Activated CD4-positive, alpha-beta T cell treated with anti-CD3 and anti-CD28 coated beads for 36 hours (primary cell): ENCODE data around the gene BLTP1. TPM values are rescaled to one million over a fixed set of nuclear protein-coding genes. Genes with fewer than 3 reads are reported as not detected.

ENCODE experiments used
- ATAC-seq: fragments of 200-7000 bp; cut with Tn5 transposase; one replicate; pipeline ENCODE4 v1.10.0; 2021; ENCODE audit warnings: mild to moderate bottlenecking, moderate library complexity
- CTCF ChIA-PET: fragments of 350-600 bp; sonication (Branson Sonifier 250); formaldehyde crosslinking; loops from one replicate; lab custom pipeline; 2021; ENCODE audit warnings: antibody characterized with exemption; lab: Charles Lee
- POLR2A ChIA-PET: fragments of 350-600 bp; sonication (Branson Sonifier 250); formaldehyde crosslinking; loops from one replicate; lab custom pipeline; 2021; ENCODE audit warnings: antibody characterized with exemption, inconsistent platforms; lab: Charles Lee
- DNase-seq: peaks from one replicate; pipeline ENCODE4 v3.0.0-alpha.2; 2020
- H3K27ac Mint-ChIP-seq: one replicate; pipeline ENCODE4 v1.8.0; 2021; ENCODE audit warnings: mixed read lengths
- H3K27me3 Mint-ChIP-seq: one replicate; pipeline ENCODE4 v1.8.0; 2021; ENCODE audit warnings: mixed read lengths
- H3K36me3 Mint-ChIP-seq: one replicate; pipeline ENCODE4 v1.8.0; 2021; ENCODE audit warnings: low read depth, mixed read lengths
- H3K4me1 Mint-ChIP-seq: one replicate; pipeline ENCODE4 v1.8.0; 2021; ENCODE audit warnings: mixed read lengths
- H3K4me3 Mint-ChIP-seq: one replicate; pipeline ENCODE4 v1.8.0; 2021; ENCODE audit warnings: mild to moderate bottlenecking, moderate library complexity, mixed read lengths
- H3K9me3 Mint-ChIP-seq: one replicate; pipeline ENCODE4 v1.8.0; 2021; ENCODE audit warnings: low read depth, mixed read lengths
- intact Hi-C, 2 experiments: fragments of 100-400 bp; cut with DNase I in 1 of 2; cut with micrococcal nuclease in 1 of 2; formaldehyde crosslinking; loops; one replicate each; pipeline versions ENCODE4 v1.14.2 to v1.15.1; 2022 to 2024; cut with DNase I, micrococcal nuclease
- total RNA-seq, 2 experiments: library from RNA; stranded (reverse); gene quantifications; one replicate each; pipeline ENCODE4 v1.2.3, GENCODE V29; 2021

The BLTP1 gene
- total RNA-seq, 2 experiments from 2014 or later, result 16.5 to 20.1 TPM

DNA sequence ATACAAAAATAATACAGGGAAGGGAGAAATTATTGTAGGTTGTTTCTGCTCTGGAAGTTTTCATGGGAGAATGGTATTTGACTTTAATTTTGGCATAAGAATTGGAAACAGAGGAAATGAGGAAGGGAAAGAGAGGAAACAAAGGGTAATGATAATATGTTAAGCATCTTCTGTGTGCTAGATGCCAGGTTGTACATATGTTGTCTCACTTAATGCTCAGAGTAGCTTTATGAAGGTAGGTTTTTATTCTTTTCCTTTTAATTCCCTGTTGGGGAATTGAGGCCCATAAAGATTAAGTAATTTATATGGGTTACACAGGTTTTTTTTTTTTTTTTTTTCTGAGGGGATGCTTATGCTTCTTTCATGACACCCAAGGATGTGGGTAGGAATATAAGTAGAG, 19.2 kb downstream of the BLTP1 start:
- Mint-ChIP-seq H3K4me1 (peaks cover 25% of the 10 kb centered on the region), H3K27me3 (no peaks in the 10 kb centered on the region), H3K4me3 (no peak overlapping the region), H3K36me3 (peaks cover 3% of the 10 kb centered on the region), H3K9me3 (no peaks in the 10 kb centered on the region), H3K27ac (no peak overlapping the region)
- intact Hi-C loops, result no loop called here
- DNase-seq (no peak), ATAC-seq (no peak)
- CTCF ChIA-PET, result no interaction called here
- POLR2A ChIA-PET, result interaction anchor here (0.5 kb wide), 1 partner anchor 29 kb away, joined by 3 read pairs; no protein-coding TSS in a partner anchor

DNA sequence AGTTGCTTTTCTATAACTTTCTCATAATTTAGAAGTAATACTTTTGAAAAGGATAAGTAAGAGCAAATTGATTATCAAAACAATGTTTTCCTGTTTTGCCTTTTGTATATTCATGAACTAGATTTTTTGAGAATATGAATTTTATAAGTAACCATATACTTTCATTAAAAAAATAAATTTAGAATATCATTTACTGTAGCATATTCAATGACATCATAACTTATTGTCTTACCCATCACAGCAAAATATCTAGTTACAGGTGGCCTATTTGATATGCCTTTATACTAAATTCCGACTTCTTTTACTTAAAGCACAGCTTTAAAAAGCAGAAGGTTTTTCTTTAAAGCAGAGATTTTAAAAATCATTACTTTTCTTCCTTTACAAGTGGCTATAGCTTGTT, 20.1 kb downstream of the BLTP1 start:
- POLR2A ChIA-PET, result no interaction called here
- Mint-ChIP-seq H3K4me3 (no peak overlapping the region), H3K9me3 (no peaks in the 10 kb centered on the region), H3K27ac (no peak overlapping the region), H3K4me1 (peaks cover 19% of the 10 kb centered on the region), H3K27me3 (no peaks in the 10 kb centered on the region), H3K36me3 (peaks cover 12% of the 10 kb centered on the region)
- CTCF ChIA-PET, result interaction anchor here (1.0 to 1.3 kb wide), 3 partner anchors 9 to 81 kb away, joined by 3 read pairs; no protein-coding TSS in a partner anchor
- no peak for ATAC-seq
- intact Hi-C loops, result no loop called here
- no peak for DNase-seq

DNA sequence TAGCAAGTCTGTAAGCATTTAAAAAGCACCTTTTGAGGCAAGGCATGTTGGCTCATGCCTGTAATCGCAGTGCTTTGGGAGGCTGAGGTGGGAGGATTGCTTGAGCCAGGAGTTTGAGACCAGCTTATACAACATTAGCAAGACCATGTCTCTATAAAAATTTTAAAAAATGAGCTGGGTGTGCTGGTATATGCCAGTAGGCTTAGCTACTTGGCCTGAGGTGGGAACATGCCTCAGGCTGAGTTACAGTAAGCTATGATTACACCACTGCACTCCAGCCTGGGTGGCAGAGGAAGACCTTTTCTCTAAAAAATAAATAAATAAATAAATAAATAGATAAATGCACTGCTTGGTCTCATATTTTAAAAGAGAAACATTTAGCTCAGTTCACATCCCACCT, 26.8 kb downstream of the BLTP1 start:
- no peak overlapping the region for H3K4me3 Mint-ChIP-seq
- no peak for DNase-seq
- no peaks in the 10 kb centered on the region for H3K27me3 Mint-ChIP-seq
- H3K4me1 Mint-ChIP-seq, result no peaks in the 10 kb centered on the region
- intact Hi-C loops, result no loop called here
- H3K27ac Mint-ChIP-seq, result no peak overlapping the region
- ChIA-PET CTCF (interaction anchor here (1.4 to 1.7 kb wide), 2 partner anchors 12 to 17 kb away, joined by 3 to 4 read pairs; no protein-coding TSS in a partner anchor), POLR2A (no interaction called here)
- H3K36me3 Mint-ChIP-seq, result peaks cover 21% of the 10 kb centered on the region
- no peaks in the 10 kb centered on the region for H3K9me3 Mint-ChIP-seq
- ATAC-seq, result no peak

DNA sequence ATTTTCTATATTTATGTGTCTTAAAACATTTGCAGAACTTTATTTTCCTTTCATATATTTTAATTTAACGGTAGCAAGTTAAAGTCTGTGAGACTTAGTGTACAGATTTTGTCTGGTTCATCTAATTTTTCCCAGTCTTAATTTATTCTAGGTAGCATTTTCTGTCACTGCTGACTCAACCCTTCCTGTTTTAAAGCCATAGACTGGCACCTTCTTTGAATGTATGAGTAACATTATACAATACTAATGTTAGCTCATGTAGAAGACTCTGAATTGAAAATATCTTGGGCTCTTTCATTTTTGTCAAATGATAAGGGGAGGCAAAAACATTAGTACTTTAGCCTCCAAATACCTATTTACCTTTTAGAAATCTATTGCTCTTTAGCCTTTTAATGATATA, 43.6 kb downstream of the BLTP1 start:
- H3K4me3 Mint-ChIP-seq, result no peak overlapping the region
- peaks cover 14% of the 10 kb centered on the region for H3K36me3 Mint-ChIP-seq
- DNase-seq (no peak), ATAC-seq (peak; percentile 94)
- no peaks in the 10 kb centered on the region for H3K27me3 Mint-ChIP-seq
- ChIA-PET CTCF (interaction anchor here (0.9 kb wide), 1 partner anchor 17 kb away, joined by 5 read pairs; no protein-coding TSS in a partner anchor), POLR2A (no interaction called here)
- peaks cover 8% of the 10 kb centered on the region for H3K4me1 Mint-ChIP-seq
- intact Hi-C loops, result no loop called here
- no peak overlapping the region for H3K27ac Mint-ChIP-seq
- H3K9me3 Mint-ChIP-seq, result no peaks in the 10 kb centered on the region

Other genes with a start within 250 kb of the BLTP1 start
- gene TRPC3, start 200.3 kb upstream of the BLTP1 start, total RNA-seq, result 1 to 10 TPM in 1 of 2 experiments, under 1 TPM in 1; 0.95 to 1.1 TPM
- gene ADAD1, start 226.7 kb downstream of the BLTP1 start, total RNA-seq, result not detected